OCI-LY3 (cell line): ENCODE measurements around the gene NPLOC4.

ENCODE experiments used
- H2AFZ ChIP-seq: fragments of 200-600, 300-600 bp; shearing (Covaris generic); 2 replicates; pipeline ENCODE4 v1.6.0; 2014; ENCODE audit warnings: antibody characterized with exemption, low read depth, low read length
- H3K27ac ChIP-seq: fragments of 200-600, 300-600 bp; sonication (generic); 2 replicates; pipeline ENCODE4 v1.5.1; 2014; ENCODE audit warnings: mild to moderate bottlenecking, low read length, moderate library complexity, mixed read lengths
- H3K27me3 ChIP-seq: fragments of 200-600, 300-600 bp; sonication (generic); 2 replicates; pipeline ENCODE4 v1.6.1; 2014; ENCODE audit warnings: low read depth, low read length, mixed read lengths
- H3K36me3 ChIP-seq: fragments of 200-600, 300-600 bp; sonication (generic); replicated peaks from 2 replicates; pipeline ENCODE3; 2014; ENCODE audit warnings: low read depth, low read length, mixed read lengths
- H3K4me1 ChIP-seq: fragments of 300-600, 200-600 bp; sonication (generic); 2 replicates; pipeline ENCODE4 v1.6.1; 2014; ENCODE audit warnings: low read length, mixed read lengths
- H3K4me2 ChIP-seq: fragments of 200-600, 300-600 bp; sonication (generic); 2 replicates; pipeline ENCODE4 v1.6.1; 2014; ENCODE audit warnings: low read length, mixed read lengths
- H3K4me3 ChIP-seq: fragments of 300-600, 200-600 bp; sonication (generic); 2 replicates; pipeline ENCODE4 v1.5.1; 2014; ENCODE audit warnings: antibody characterized with exemption, mild to moderate bottlenecking, low read length, moderate library complexity
- H3K79me2 ChIP-seq: fragments of 300-600, 200-600 bp; shearing (Covaris generic); 2 replicates; pipeline ENCODE4 v1.6.1; 2014; ENCODE audit warnings: mild to moderate bottlenecking, low read length, mixed read lengths
- H3K9ac ChIP-seq: fragments of 300-600, 200-600 bp; shearing (Covaris generic); 2 replicates; pipeline ENCODE4 v1.6.0; 2014; ENCODE audit warnings: mild to moderate bottlenecking, low read length, moderate library complexity
- H3K9me3 ChIP-seq: fragments of 200-600, 300-600 bp; shearing (Covaris generic); 2 replicates; pipeline ENCODE4 v1.6.1; 2014; ENCODE audit warnings: low read length, mixed read lengths; ENCODE audit not compliant: insufficient read depth
- H4K20me1 ChIP-seq: fragments of 200-600, 300-600 bp; sonication (generic); 2 replicates; pipeline ENCODE4 v1.6.1; 2016; ENCODE audit warnings: low read length, mixed read lengths; ENCODE audit not compliant: insufficient read depth
- EZH2phosphoT487 ChIP-seq: fragments of 200-600 bp; shearing (Covaris generic); IDR thresholded peaks from 2 replicates; pipeline ENCODE4 v1.6.1; 2018; ENCODE audit warnings: antibody characterized with exemption, mixed run types, low read depth
- TF ChIP-seq, protein P1 (sequence below): fragments of 200-600, 300-600 bp; sonication (generic); IDR thresholded peaks from 2 replicates; pipeline ENCODE4 v1.5.1; 2014; ENCODE audit warnings: antibody characterized with exemption, low read length, low read depth

The NPLOC4 gene

GRCh38 chr17:81666092-81666341 lies 29.1 kb upstream of the NPLOC4 start:
- peak overlapping the region; percentile 67 for H3K27ac ChIP-seq
- peaks cover 42% of the 10 kb centered on the region for H3K79me2 ChIP-seq
- H3K36me3 ChIP-seq = peaks cover 32% of the 10 kb centered on the region
- peak overlapping the region; percentile 93 for H3K4me2 ChIP-seq
- peak overlapping the region; percentile 96 for H3K4me3 ChIP-seq
- peaks cover 22% of the 10 kb centered on the region for H3K4me1 ChIP-seq
- TF ChIP-seq, protein P1, sequence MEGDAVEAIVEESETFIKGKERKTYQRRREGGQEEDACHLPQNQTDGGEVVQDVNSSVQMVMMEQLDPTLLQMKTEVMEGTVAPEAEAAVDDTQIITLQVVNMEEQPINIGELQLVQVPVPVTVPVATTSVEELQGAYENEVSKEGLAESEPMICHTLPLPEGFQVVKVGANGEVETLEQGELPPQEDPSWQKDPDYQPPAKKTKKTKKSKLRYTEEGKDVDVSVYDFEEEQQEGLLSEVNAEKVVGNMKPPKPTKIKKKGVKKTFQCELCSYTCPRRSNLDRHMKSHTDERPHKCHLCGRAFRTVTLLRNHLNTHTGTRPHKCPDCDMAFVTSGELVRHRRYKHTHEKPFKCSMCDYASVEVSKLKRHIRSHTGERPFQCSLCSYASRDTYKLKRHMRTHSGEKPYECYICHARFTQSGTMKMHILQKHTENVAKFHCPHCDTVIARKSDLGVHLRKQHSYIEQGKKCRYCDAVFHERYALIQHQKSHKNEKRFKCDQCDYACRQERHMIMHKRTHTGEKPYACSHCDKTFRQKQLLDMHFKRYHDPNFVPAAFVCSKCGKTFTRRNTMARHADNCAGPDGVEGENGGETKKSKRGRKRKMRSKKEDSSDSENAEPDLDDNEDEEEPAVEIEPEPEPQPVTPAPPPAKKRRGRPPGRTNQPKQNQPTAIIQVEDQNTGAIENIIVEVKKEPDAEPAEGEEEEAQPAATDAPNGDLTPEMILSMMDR = no peak
- TF ChIP-seq EZH2phosphoT487 = no peak
- H3K27me3 ChIP-seq = no peaks in the 10 kb centered on the region
- H3K9me3 ChIP-seq = no peaks in the 10 kb centered on the region
- H3K9ac ChIP-seq = peak overlapping the region; percentile 94
- no peaks in the 10 kb centered on the region for H4K20me1 ChIP-seq
- no peak overlapping the region for H2AFZ ChIP-seq

DNA sequence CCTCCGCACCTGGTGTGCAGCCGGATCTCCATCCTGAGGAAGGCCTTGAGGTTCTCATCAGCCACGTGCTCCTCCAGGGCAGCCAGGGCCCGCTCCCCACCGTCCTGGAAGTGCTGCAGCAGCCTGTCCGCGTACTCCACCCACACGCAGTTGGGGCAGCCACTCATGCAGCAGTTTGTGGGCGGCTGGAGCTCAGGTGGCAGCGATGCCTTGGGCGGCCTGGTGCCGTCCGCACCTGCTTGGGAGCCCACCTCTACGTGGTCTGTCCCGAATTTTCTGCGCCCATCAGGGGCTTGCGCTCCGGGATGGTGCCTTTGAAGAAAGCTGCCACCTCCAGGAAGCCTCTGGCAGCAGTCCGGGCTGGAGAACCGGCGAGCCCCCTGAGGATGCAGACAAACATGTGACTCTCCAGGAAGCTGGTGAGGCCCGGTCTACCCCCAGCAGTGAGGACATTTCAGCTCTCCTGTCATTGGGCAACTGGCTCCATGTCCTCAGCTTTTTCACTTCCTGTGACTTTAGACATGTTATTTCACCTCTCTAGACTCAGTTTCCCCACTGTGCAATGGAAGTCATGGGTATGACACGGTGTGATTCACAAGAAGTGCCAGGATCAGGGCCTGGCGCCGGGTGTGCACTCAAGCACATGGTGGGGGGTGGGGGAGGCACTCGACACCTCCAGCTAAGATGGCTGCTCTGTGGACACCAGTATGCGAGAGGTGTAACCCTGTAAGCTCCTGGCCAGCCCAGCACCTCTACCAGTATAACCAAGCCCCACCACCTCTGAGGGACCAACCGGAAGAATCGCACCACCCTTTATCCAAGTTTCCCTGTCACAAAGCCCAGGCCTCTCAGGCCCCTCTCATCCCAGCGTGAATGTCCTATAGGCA lies 28.5 kb upstream of the NPLOC4 start:
- H3K27me3 ChIP-seq = no peaks in the 10 kb centered on the region
- peaks cover 30% of the 10 kb centered on the region for H3K36me3 ChIP-seq
- H3K4me3 ChIP-seq = peak overlapping the region; percentile 96
- TF ChIP-seq, protein P1 = no peak
- TF ChIP-seq EZH2phosphoT487 = no peak
- H3K79me2 ChIP-seq = peaks cover 42% of the 10 kb centered on the region
- H3K9me3 ChIP-seq = no peaks in the 10 kb centered on the region
- H2AFZ ChIP-seq = no peak overlapping the region
- peak overlapping the region; percentile 93 for H3K4me2 ChIP-seq
- H4K20me1 ChIP-seq = no peaks in the 10 kb centered on the region
- peak overlapping the region; percentile 94 for H3K9ac ChIP-seq
- H3K27ac ChIP-seq = peak overlapping the region; percentile 67
- H3K4me1 ChIP-seq = peaks cover 22% of the 10 kb centered on the region

- H3K4me2 ChIP-seq = no peak overlapping the region
- no peak overlapping the region for H3K4me3 ChIP-seq
- H3K4me1 ChIP-seq = peaks cover 25% of the 10 kb centered on the region
- no peak overlapping the region for H2AFZ ChIP-seq
- peaks cover 23% of the 10 kb centered on the region for H3K36me3 ChIP-seq
- no peaks in the 10 kb centered on the region for H3K27me3 ChIP-seq
- H3K27ac ChIP-seq = no peak overlapping the region
- no peaks in the 10 kb centered on the region for H4K20me1 ChIP-seq
- H3K9me3 ChIP-seq = no peaks in the 10 kb centered on the region
- no peak overlapping the region for H3K9ac ChIP-seq
- H3K79me2 ChIP-seq = peaks cover 39% of the 10 kb centered on the region
- TF ChIP-seq EZH2phosphoT487 = no peak
- TF ChIP-seq, protein P1 = no peak
Measured at GRCh38 chr17:81664051-81664470, 27.1 kb upstream of the NPLOC4 start.

- no peaks in the 10 kb centered on the region for H3K27me3 ChIP-seq
- no peaks in the 10 kb centered on the region for H3K9me3 ChIP-seq
- no peak for TF ChIP-seq EZH2phosphoT487
- TF ChIP-seq, protein P1 = no peak
- no peak overlapping the region for H2AFZ ChIP-seq
- no peaks in the 10 kb centered on the region for H4K20me1 ChIP-seq
- peaks cover 12% of the 10 kb centered on the region for H3K36me3 ChIP-seq
- peaks cover 18% of the 10 kb centered on the region for H3K4me1 ChIP-seq
- no peak overlapping the region for H3K4me3 ChIP-seq
- H3K79me2 ChIP-seq = peaks cover 22% of the 10 kb centered on the region
- no peak overlapping the region for H3K9ac ChIP-seq
- H3K4me2 ChIP-seq = no peak overlapping the region
- H3K27ac ChIP-seq = no peak overlapping the region
Measured at GRCh38 chr17:81662002-81662401, 25.1 kb upstream of the NPLOC4 start.
